IMR-90 (cell line): Measurements from ENCODE around the gene SPAG9.

Experiments used
- BHLHE40 ChIP-seq: fragments of 150-350 bp; IDR thresholded peaks from 2 replicates; pipeline ENCODE4 v1.6.1; 2016; ENCODE audit warnings: mild to moderate bottlenecking, low read depth, low read length
- CEBPB ChIP-seq: IDR thresholded peaks from 2 replicates; pipeline ENCODE4 v1.6.1; 2012; ENCODE audit warnings: low read depth, low read length, improper control_type of control experiment
- MAZ ChIP-seq: IDR thresholded peaks from 2 replicates; pipeline ENCODE4 v1.6.1; 2012; ENCODE audit warnings: low read depth, mild to moderate bottlenecking, low read length, improper control_type of control experiment, moderate library complexity, borderline replicate concordance
- MXI1 ChIP-seq: IDR thresholded peaks from 2 replicates; pipeline ENCODE4 v1.6.1; 2012; ENCODE audit warnings: low read depth, mild to moderate bottlenecking, low read length, moderate library complexity, borderline replicate concordance
- POLR2A ChIP-seq: IDR thresholded peaks from 2 replicates; pipeline ENCODE4 v1.6.1; 2012; ENCODE audit warnings: mild to moderate bottlenecking, low read depth, low read length
- RAD21 ChIP-seq: IDR thresholded peaks from 2 replicates; pipeline ENCODE4 v1.6.1; 2012; ENCODE audit warnings: low read length, improper control_type of control experiment
- SMC3 ChIP-seq: fragments of 150-350 bp; IDR thresholded peaks from 2 replicates; pipeline ENCODE4 v1.6.1; 2016; ENCODE audit warnings: low read depth, mild to moderate bottlenecking, antibody characterized with exemption, low read length, moderate library complexity
- TF ChIP-seq, protein P1 (sequence below): conservative IDR thresholded peaks from 2 replicates; pipeline ENCODE4 v1.5.1; 2012; ENCODE audit warnings: mild to moderate bottlenecking, low read depth, low read length, improper control_type of control experiment
- TF ChIP-seq, protein P2 (sequence below): fragments of 150-350 bp; IDR thresholded peaks from 2 replicates; pipeline ENCODE4 v1.6.1; 2016; ENCODE audit warnings: low read depth, mild to moderate bottlenecking, low read length, moderate library complexity, borderline replicate concordance
- TF ChIP-seq, protein P3 (sequence below): fragments of 150-350 bp; IDR thresholded peaks from 2 replicates; pipeline ENCODE4 v1.6.1; 2017; ENCODE audit warnings: mild to moderate bottlenecking, antibody characterized with exemption, low read length, low read depth

DNA sequence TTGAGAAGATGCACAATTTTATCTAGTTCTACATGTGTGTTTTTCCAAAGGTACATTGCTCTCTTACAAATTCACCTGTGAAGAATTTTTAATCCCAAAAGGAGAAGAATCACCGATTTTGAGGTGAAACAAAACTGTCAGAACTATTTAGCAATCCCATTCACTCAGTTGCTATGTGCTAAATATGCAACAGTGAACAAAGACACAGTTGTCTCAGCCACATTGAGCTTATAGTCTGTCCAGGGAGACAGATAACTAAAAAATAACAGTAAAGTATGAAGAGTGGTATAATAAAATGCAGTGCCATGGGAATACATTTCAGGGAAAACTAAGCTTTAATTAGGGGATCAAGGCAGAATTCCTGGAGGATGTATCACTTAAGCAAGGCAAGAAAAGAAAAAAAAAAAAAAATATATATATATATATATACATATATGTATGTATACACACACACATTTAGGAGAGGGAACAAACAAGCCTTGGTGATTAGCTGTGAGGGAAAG is 110.4 kb downstream of the SPAG9 start:
- TF ChIP-seq, protein P1, sequence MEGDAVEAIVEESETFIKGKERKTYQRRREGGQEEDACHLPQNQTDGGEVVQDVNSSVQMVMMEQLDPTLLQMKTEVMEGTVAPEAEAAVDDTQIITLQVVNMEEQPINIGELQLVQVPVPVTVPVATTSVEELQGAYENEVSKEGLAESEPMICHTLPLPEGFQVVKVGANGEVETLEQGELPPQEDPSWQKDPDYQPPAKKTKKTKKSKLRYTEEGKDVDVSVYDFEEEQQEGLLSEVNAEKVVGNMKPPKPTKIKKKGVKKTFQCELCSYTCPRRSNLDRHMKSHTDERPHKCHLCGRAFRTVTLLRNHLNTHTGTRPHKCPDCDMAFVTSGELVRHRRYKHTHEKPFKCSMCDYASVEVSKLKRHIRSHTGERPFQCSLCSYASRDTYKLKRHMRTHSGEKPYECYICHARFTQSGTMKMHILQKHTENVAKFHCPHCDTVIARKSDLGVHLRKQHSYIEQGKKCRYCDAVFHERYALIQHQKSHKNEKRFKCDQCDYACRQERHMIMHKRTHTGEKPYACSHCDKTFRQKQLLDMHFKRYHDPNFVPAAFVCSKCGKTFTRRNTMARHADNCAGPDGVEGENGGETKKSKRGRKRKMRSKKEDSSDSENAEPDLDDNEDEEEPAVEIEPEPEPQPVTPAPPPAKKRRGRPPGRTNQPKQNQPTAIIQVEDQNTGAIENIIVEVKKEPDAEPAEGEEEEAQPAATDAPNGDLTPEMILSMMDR = no peak
- TF ChIP-seq CEBPB (no peak), POLR2A (no peak), RAD21 (no peak), MAZ (no peak), SMC3 (no peak), BHLHE40 (no peak), MXI1 (no peak)
- TF ChIP-seq, protein P2, sequence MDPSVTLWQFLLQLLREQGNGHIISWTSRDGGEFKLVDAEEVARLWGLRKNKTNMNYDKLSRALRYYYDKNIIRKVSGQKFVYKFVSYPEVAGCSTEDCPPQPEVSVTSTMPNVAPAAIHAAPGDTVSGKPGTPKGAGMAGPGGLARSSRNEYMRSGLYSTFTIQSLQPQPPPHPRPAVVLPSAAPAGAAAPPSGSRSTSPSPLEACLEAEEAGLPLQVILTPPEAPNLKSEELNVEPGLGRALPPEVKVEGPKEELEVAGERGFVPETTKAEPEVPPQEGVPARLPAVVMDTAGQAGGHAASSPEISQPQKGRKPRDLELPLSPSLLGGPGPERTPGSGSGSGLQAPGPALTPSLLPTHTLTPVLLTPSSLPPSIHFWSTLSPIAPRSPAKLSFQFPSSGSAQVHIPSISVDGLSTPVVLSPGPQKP = no peak
- TF ChIP-seq, protein P3, sequence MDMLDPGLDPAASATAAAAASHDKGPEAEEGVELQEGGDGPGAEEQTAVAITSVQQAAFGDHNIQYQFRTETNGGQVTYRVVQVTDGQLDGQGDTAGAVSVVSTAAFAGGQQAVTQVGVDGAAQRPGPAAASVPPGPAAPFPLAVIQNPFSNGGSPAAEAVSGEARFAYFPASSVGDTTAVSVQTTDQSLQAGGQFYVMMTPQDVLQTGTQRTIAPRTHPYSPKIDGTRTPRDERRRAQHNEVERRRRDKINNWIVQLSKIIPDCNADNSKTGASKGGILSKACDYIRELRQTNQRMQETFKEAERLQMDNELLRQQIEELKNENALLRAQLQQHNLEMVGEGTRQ = no peak
